Kidney glomerular epithelial cell (primary cell): ENCODE measurements around the gene CCNI.

Source experiments
- DNase-seq: peaks from one replicate; lab custom pipeline; 2025; lab: John Stamatoyannopoulos, UW

The CCNI gene

DNA sequence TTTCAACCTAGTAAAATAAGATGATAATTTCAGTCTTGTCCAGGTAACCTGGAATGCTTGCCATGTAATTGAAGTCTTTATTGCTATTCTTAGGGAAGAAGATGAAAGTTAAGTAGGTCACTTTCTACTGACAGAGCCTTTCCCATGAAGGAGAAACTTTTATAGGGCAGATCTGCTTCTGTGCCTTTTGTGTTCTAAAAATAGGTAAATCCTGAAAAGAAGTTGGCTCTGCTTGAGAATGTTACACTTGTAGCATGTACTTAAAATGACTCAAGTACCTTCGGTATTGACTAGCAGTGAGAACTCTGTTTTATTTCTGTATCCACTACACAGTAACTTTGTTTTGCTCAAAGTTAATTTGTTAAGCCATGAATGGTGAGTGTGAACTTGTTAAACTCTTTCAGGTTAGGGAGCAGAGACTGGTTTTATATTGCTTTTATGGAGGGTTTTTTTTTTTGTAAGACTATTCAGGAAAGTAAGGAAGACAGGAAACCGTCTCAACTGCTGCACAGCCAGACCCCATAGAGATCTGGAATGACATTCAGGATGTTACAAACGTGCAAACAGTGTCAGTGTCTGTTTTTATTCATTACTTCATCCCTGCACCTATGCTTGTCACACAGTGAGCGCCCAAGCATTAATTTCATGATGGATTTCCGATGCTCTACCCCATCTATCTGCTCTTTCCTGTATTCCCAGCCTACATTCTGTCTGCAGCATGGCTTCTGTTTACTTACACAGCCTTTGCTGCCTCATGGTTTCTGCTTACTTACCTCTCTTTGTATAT, 73.3 kb downstream of the CCNI start:
- peak; percentile 78 for DNase-seq

DNA sequence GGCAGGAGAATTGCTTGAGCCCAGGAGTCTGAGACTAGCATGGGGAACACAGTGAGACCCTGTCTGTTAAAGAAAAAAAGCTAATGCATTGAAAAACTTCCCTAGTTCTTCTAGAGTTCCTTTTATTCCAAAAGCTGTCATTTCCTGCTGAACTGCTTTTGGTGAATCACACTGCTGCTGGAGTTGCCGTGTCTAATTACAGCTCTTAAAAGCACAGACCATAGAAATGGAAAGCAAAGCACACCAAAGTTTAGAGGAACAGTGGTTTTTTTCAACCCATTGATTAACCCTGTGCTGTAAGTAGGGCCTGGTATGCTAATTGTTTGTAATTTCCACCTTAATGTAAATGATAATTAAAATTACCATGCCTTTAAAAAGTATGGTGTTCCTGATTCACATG, 73.9 kb downstream of the CCNI start:
- peak; percentile 42 for DNase-seq

DNA sequence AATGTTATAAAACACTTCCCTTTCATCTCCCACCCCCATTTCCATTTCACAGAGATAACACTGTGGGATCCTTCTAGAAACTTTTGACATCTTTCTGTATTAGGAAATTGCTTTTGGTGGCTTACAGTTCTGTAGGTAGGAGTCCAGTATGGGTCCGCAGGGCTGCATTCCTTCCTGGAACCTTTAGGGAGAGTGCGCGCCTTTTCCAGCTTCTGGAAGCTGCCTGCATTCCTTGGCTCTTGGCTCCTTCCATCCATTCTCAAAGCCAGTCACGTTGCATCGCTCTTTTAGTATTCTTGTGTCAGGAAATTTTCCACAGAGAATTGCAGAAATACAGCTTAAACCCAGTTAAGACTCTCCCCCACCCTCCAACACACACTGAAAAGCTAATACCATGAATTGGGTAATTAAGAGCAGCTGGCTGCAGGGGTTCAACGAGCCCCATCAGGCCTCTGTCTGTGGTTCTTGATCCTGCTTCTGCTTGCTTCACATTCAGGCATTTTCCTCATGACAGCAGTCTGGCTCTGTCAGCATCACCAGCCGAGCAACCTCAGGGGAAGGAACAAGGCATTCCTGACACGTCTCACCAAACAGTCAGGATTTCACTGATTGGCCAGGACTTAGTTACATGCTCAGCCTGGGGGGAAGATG, 77.4 kb downstream of the CCNI start:
- no peak for DNase-seq

DNA sequence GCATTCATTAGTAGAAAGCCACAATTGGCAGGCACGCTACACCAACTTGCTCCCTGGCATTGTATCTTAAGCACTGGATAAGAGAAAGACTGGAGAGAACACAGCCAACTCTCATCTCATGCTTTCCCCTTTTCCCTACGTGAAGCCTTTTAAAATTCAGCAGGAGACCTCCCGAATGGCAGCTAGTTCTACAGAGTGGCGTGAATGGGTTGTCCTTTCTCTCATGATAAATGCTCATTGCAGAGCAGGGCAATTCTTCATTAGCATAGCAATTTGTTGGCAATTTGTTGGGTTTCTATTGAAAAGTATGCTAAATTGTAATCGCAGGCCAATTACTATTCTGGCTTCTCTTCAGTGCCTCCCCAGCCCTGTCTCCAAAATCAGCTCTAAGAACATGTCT, 78.3 kb downstream of the CCNI start:
- no peak for DNase-seq
